ENCODE measurements around the gene MRPL18. TPM values are rescaled to one million over a fixed set of nuclear protein-coding genes. Genes with fewer than 3 reads are reported as not detected.

The MRPL18 gene
- total and polyA plus RNA-seq, 9 of the 15 experiments (the other 6 are each of a cell fraction or from before 2014, with no cell fraction given), result 149 to 456 (median 196) TPM

GRCh38 chr6:159790149-159790955, at the start of gene MRPL18 (continued):
- TF ChIP-seq PTTG1 (tag; IDR thresholded peaks at IDR 0.05; ENCODE audit: low read depth) (no peak), TEAD2 (tag; IDR thresholded peaks at IDR 0.05) (no peak), BCOR (IDR thresholded peaks at IDR 0.05) (0 out of 2 replicates have a peak, but pooled peaks have one; percentile 18), ZNF395 (CRISPR knock-in tag; IDR thresholded peaks at IDR 0.05) (0 out of 2 replicates have a peak, but pooled peaks have one; percentile 50), ZNF24 (IDR thresholded peaks at IDR 0.05) (no peak), PTRF (tag; IDR thresholded peaks at IDR 0.05) (no peak), ZNF12 (CRISPR knock-in tag; IDR thresholded peaks at IDR 0.05) (no peak), ATF3 (IDR thresholded peaks at IDR 0.05) (no peak), ATF3 (CRISPR knock-in tag; conservative IDR thresholded peaks at IDR 0.05) (0 out of 2 replicates have a peak, but pooled peaks have one; percentile 9), KDM2B (CRISPR knock-in tag; IDR thresholded peaks at IDR 0.05) (no peak), ETV5 (CRISPR knock-in tag; IDR thresholded peaks at IDR 0.05; ENCODE audit: low read depth) (peak; percentile 56), ZNF75A (CRISPR knock-in tag; IDR thresholded peaks at IDR 0.05) (no peak), SETDB1 (IDR thresholded peaks at IDR 0.05; ENCODE audit: low read length) (no peak), TFAM (CRISPR knock-in tag; conservative IDR thresholded peaks at IDR 0.05) (no peak), GTF2E2 (tag; IDR thresholded peaks at IDR 0.05) (no peak; the same call in 1 of the 2 replicates), CAMTA2 (CRISPR knock-in tag; conservative IDR thresholded peaks at IDR 0.05) (no peak), TBP (optimal IDR thresholded peaks at IDR 0.05; ENCODE audit: low read depth, low read length) (peak; percentile 81), ZBTB7A (IDR thresholded peaks at IDR 0.05; ENCODE audit: borderline replicate concordance, control insufficient read depth, low read depth, low read length) (peak; percentile 92), ZBTB34 (CRISPR knock-in tag; IDR thresholded peaks at IDR 0.05) (no peak), ZNF431 (CRISPR knock-in tag; IDR thresholded peaks at IDR 0.05) (no peak), CREB1 (IDR thresholded peaks at IDR 0.05) (peak; percentile 67), CREB1 (CRISPR knock-in tag; IDR thresholded peaks at IDR 0.05) (peak; percentile 77), KAT7 (CRISPR knock-in tag; IDR thresholded peaks at IDR 0.05; ENCODE audit: borderline replicate concordance) (peak; percentile 83; the same call in 1 of the 2 replicates), MXD1 (CRISPR knock-in tag; IDR thresholded peaks at IDR 0.05; ENCODE audit: borderline replicate concordance, poor library complexity, severe bottlenecking) (no peak), SRSF7 (optimal IDR thresholded peaks at IDR 0.05; ENCODE audit: low read depth, low read length) (no peak), ZFPM2 (CRISPR knock-in tag; IDR thresholded peaks at IDR 0.05) (no peak)

All from K562 (cell line).